Kidney (tissue), 14 donors: Measurements from ENCODE around the gene TAF13. TPM values are rescaled to one million over a fixed set of nuclear protein-coding genes. Genes with fewer than 3 reads are reported as not detected.

Experiments
- DNase-seq, 5 donors: peaks; one replicate each; pipeline ENCODE4 v3.0.0-alpha.2; 2013 to 2020
- FAIRE-seq: peaks from 2 replicates; lab custom pipeline; 2012; peaks lifted over from hg19 to GRCh38; lab: Jason Lieb, UNC
- H3K27ac ChIP-seq, 2 donors: one replicate each; pipeline ENCODE4 v1.7.0; 2013; ENCODE audit warnings: low read depth in 2 of 2, low read length in 2 of 2, inconsistent platforms in 1 of 2
- H3K27me3 ChIP-seq: one replicate; pipeline ENCODE4 v1.7.1; 2013; ENCODE audit warnings: low read length, inconsistent platforms; ENCODE audit not compliant: control insufficient read depth, insufficient read depth
- H3K36me3 ChIP-seq, 3 donors: one replicate each; pipeline versions ENCODE4 v1.7.0 to v1.7.1; 2013; ENCODE audit warnings: low read length in 3 of 3, control low read depth in 1 of 3, inconsistent platforms in 1 of 3; ENCODE audit not compliant: insufficient read depth in 3 of 3, control insufficient read depth in 2 of 3
- H3K4me1 ChIP-seq, 3 donors: one replicate each; pipeline versions ENCODE4 v1.7.0 to v1.7.1; 2013; ENCODE audit warnings: low read length in 3 of 3, inconsistent platforms in 1 of 3, low read depth in 1 of 3; ENCODE audit not compliant: control insufficient read depth in 2 of 3, insufficient read depth in 2 of 3
- H3K4me3 ChIP-seq, 3 donors: one replicate each; pipeline versions ENCODE4 v1.7.0 to v1.8.1; 2013; ENCODE audit warnings: low read length in 3 of 3, control low read depth in 1 of 3, inconsistent platforms in 1 of 3
- H3K9ac ChIP-seq, 3 donors: one replicate each; pipeline versions ENCODE4 v1.7.0 to v1.7.1; 2013; ENCODE audit warnings: low read length in 3 of 3, control low read depth in 1 of 3, inconsistent platforms in 1 of 3
- H3K9me3 ChIP-seq, 3 donors: one replicate each; pipeline versions ENCODE4 v1.7.0 to v1.7.1; 2013; ENCODE audit warnings: low read length in 3 of 3, control low read depth in 1 of 3, inconsistent platforms in 1 of 3; ENCODE audit not compliant: control insufficient read depth in 2 of 3, insufficient read depth in 1 of 3
- CTCF ChIP-seq: IDR thresholded peaks from 3 replicates; pipeline ENCODE4 v1.5.1; 2012; ENCODE audit warnings: mild to moderate bottlenecking, moderate library complexity, borderline replicate concordance; ENCODE audit not compliant: insufficient read depth; ENCODE audit errors: extremely low read depth
- intact Hi-C: fragments of 100-400 bp; cut with DNase I; formaldehyde crosslinking; loops from one replicate; pipeline ENCODE4 v1.11.1; 2022
- polyA plus RNA-seq: library from polyadenylated mRNA; stranded (reverse); fragments of 350-450 nt; fragmentation: Illumina TruSeq; extraction: RNeasy Lipid Tissue Mini Kit (QIAGEN cat#74804); gene quantifications from one replicate; pipeline ENCODE4 v1.2.3, GENCODE V29; 2014; ENCODE audit warnings: low read depth, low replicate concordance; ENCODE audit not compliant: insufficient read depth
- total RNA-seq: library from RNA; stranded (reverse); fragmentation: NEBNext Ultra II Directional; extraction: Animal tissue kit (Norgen Biotek cat#: 25700); gene quantifications from one replicate; pipeline ENCODE4 v1.2.1, GENCODE V29; 2021
- donor health status: control.
- donor health status: control.
- donor health status: control.
- donor health status: control.
- donor health status: control.
- donor health status: DM: yes; HTN: yes; CAD: no.
- donor health status: Normal renal cell carcinoma (clear cell type).

Gene TAF13
- total and polyA plus RNA-seq, 2 donors from 2014 or later, result 35.4 to 39.8 TPM

GRCh38 chr1:109017134-109017533 lies 58.7 kb downstream of the TAF13 start:
- Histone ChIP-seq H3K9me3 (no peaks in the 10 kb centered on the region), H3K9ac (no peak overlapping the region), H3K4me1 (no peaks in the 10 kb centered on the region), H3K27me3 (no peaks in the 10 kb centered on the region), H3K36me3 (peaks cover 0 to 11% (median 3%) of the 10 kb centered on the region in 3 donors), H3K27ac (no peak overlapping the region), H3K4me3 (no peak overlapping the region)
- FAIRE-seq (no peak), DNase-seq (no peak)
- no peak for TF ChIP-seq CTCF
- intact Hi-C loops, result no loop called here

Other genes with a start within 250 kb of the TAF13 start
- not detected for gene AKNAD1, start 218.9 kb downstream of the TAF13 start, total RNA-seq
- gene AKNAD1, start 218.9 kb downstream of the TAF13 start, polyA plus RNA-seq, result not detected
- gene GPSM2, start 199.0 kb downstream of the TAF13 start, total RNA-seq, result 3.1 TPM
- 2.2 TPM for gene GPSM2, start 199.0 kb downstream of the TAF13 start, polyA plus RNA-seq
- 32.1 TPM for gene CLCC1, start 112.5 kb downstream of the TAF13 start, total RNA-seq
- 10.7 TPM for gene CLCC1, start 112.5 kb downstream of the TAF13 start, polyA plus RNA-seq
- 15.8 TPM for gene WDR47, start 33.9 kb downstream of the TAF13 start, total RNA-seq
- gene WDR47, start 33.9 kb downstream of the TAF13 start, polyA plus RNA-seq, result 5.1 TPM
- gene TMEM167B, start 14.8 kb upstream of the TAF13 start, total RNA-seq, result 39.4 TPM
- 24.7 TPM for gene TMEM167B, start 14.8 kb upstream of the TAF13 start, polyA plus RNA-seq
- gene ELAPOR1, start 38.1 kb upstream of the TAF13 start, total RNA-seq, result 1.3 TPM
- gene ELAPOR1, start 38.1 kb upstream of the TAF13 start, polyA plus RNA-seq, result 0.28 TPM
- gene SARS1, start 137.9 kb upstream of the TAF13 start, total RNA-seq, result 181 TPM
- 114 TPM for gene SARS1, start 137.9 kb upstream of the TAF13 start, polyA plus RNA-seq
- gene CELSR2, start 173.5 kb upstream of the TAF13 start, total RNA-seq, result 65.6 TPM
- 10.6 TPM for gene CELSR2, start 173.5 kb upstream of the TAF13 start, polyA plus RNA-seq
- 4.2 TPM for gene PSRC1, start 207.1 kb upstream of the TAF13 start, total RNA-seq
- gene PSRC1, start 207.1 kb upstream of the TAF13 start, polyA plus RNA-seq, result 3.5 TPM
- gene MYBPHL, start 231.0 kb upstream of the TAF13 start, total RNA-seq, result 0.19 TPM
- gene MYBPHL, start 231.0 kb upstream of the TAF13 start, polyA plus RNA-seq, result not detected